ENCODE data around the gene E2F6.

- no peak for TF ChIP-seq ZNF133 (tag by site-specific recombination; IDR thresholded peaks at IDR 0.05)
- no peak for TF ChIP-seq PATZ1 (tag by site-specific recombination; IDR thresholded peaks at IDR 0.05)
These were observed 14.9 kb upstream of the E2F6 start for GRCh38 chr2:11480859-11481258.

All from HEK293 (cell line).